Left lung (tissue), 10 donors: ENCODE measurements around the gene KDM5A. TPM values are rescaled to one million over a fixed set of nuclear protein-coding genes. Genes with fewer than 3 reads are reported as not detected.
"Not testable (repeated sequence)": the region's sequence is repeated elsewhere in the genome, so short reads cannot be mapped to it uniquely, and the experiment has no call there.

ENCODE experiments used
- ATAC-seq: fragments of 200-7000 bp; cut with Tn5 transposase; one replicate; pipeline ENCODE4 v1.9.1; 2020; ENCODE audit warnings: moderate library complexity
- DNase-seq, 4 donors: peaks; one replicate each; pipeline ENCODE4 v3.0.0-alpha.2; 2013 to 2020
- H3K27ac ChIP-seq, 2 donors: fragments of 200-600 bp; sonication (generic) in 1 of 2; one replicate each; pipeline versions ENCODE4 v1.5.0 to v1.8.0; 2020 to 2021
- H3K27me3 ChIP-seq, 2 donors: fragments of 200-600 bp; sonication (generic) in 1 of 2; one replicate each; pipeline versions ENCODE4 v1.5.0 to v1.8.0; 2020 to 2021
- H3K36me3 ChIP-seq, 2 donors: fragments of 200-600 bp; sonication (generic) in 1 of 2; one replicate each; pipeline versions ENCODE4 v1.5.0 to v1.8.0; 2020 to 2021
- H3K4me1 ChIP-seq, 2 donors: fragments of 200-600 bp; one replicate each; pipeline ENCODE4 v1.8.0; 2021
- H3K4me3 ChIP-seq, 2 donors: fragments of 200-600 bp; sonication (generic) in 1 of 2; one replicate each; pipeline versions ENCODE4 v1.5.0 to v1.8.0; 2020 to 2021; ENCODE audit warnings: mild to moderate bottlenecking in 1 of 2
- H3K9me3 ChIP-seq, 2 donors: fragments of 200-600 bp; sonication (generic) in 1 of 2; one replicate each; pipeline versions ENCODE4 v1.5.0 to v1.8.0; 2020 to 2021
- CTCF ChIP-seq, 2 donors: fragments of 200-600 bp; sonication (generic) in 1 of 2; IDR thresholded peaks; one replicate each; pipeline versions ENCODE4 v1.5.0 to v1.8.0; 2021; ENCODE audit warnings: antibody characterized with exemption in 2 of 2
- intact Hi-C, 2 donors: fragments of 100-400 bp; cut with DNase I; formaldehyde crosslinking; loops; one replicate each; pipeline versions ENCODE4 v1.11.2 to v1.14.2; 2022
- polyA plus RNA-seq, 6 donors: library from polyadenylated mRNA; unstranded; fragments of 120-200 nt; gene quantifications; one replicate each; pipeline ENCODE4 v1.2.1, GENCODE V29; 2013; ENCODE audit not compliant: insufficient read length in 6 of 6
- total RNA-seq, 2 donors: library from RNA; stranded (reverse); fragmentation: NEBNext Ultra II Directional; extraction: Animal tissue kit (Norgen Biotek cat#: 25700); gene quantifications; one replicate each; pipeline ENCODE4 v1.2.1, GENCODE V29; 2021
- donor health status: DM: no; HTN: yes; CAD: no.
- donor health status: DM: no; HTN: no; CAD: no.

KDM5A gene
- total and polyA plus RNA-seq, 8 donors = 41.2 to 66.9 (median 51.5) TPM

- intact Hi-C loops = no loop called here
These were observed 2.5 kb downstream of the KDM5A start for GRCh38 chr12:386651-387050.

GRCh38 chr12:370739-371485 lies 18.2 kb downstream of the KDM5A start:
- H3K9me3 ChIP-seq, H3K4me3 ChIP-seq, intact Hi-C loops, H3K27me3 ChIP-seq, ATAC-seq, H3K27ac ChIP-seq, DNase-seq, H3K4me1 ChIP-seq: not testable (repeated sequence)
- H3K36me3 ChIP-seq = peaks cover 0 to 67% of the 10 kb centered on the region in 2 donors

More at GRCh38 chr12:386651-387050, 2.5 kb downstream of the KDM5A start:
- Histone ChIP-seq H3K27ac (no peak overlapping the region), H3K27me3 (no peaks in the 10 kb centered on the region), H3K36me3 (peaks cover 0 to 32% of the 10 kb centered on the region in 2 donors), H3K9me3 (no peaks in the 10 kb centered on the region), H3K4me1 (peaks cover 25 to 35% of the 10 kb centered on the region in 2 donors), H3K4me3 (peak overlapping the region; percentile 70 to 93)
- ATAC-seq (no peak), DNase-seq (no peak)
- TF ChIP-seq CTCF (IDR thresholded peaks at IDR 0.05) = no peak

GRCh38 chr12:367972-368371 lies 21.1 kb downstream of the KDM5A start:
- no peak for ATAC-seq
- no peak for TF ChIP-seq CTCF (IDR thresholded peaks at IDR 0.05)
- Histone ChIP-seq H3K27ac (no peak overlapping the region), H3K36me3 (peaks cover 5 to 74% of the 10 kb centered on the region in 2 donors), H3K27me3 (no peaks in the 10 kb centered on the region), H3K4me3 (no peak overlapping the region), H3K4me1 (no peaks in the 10 kb centered on the region), H3K9me3 (peaks cover 0 to 13% of the 10 kb centered on the region in 2 donors)
- no peak for DNase-seq
- intact Hi-C loops = no loop called here

GRCh38 chr12:366820-367219 lies 22.3 kb downstream of the KDM5A start:
- ATAC-seq (no peak), DNase-seq (no peak)
- intact Hi-C loops = no loop called here
- Histone ChIP-seq H3K27me3 (no peaks in the 10 kb centered on the region), H3K4me1 (no peaks in the 10 kb centered on the region), H3K4me3 (no peak overlapping the region), H3K27ac (no peak overlapping the region), H3K9me3 (peaks cover 0 to 13% of the 10 kb centered on the region in 2 donors), H3K36me3 (peaks cover 5 to 85% of the 10 kb centered on the region in 2 donors)
- TF ChIP-seq CTCF (IDR thresholded peaks at IDR 0.05) = no peak

- TF ChIP-seq CTCF (IDR thresholded peaks at IDR 0.05) = no peak
- Histone ChIP-seq H3K9me3 (peaks cover 0 to 7% of the 10 kb centered on the region in 2 donors), H3K27ac (no peak overlapping the region), H3K4me1 (no peaks in the 10 kb centered on the region), H3K4me3 (no peak overlapping the region), H3K27me3 (no peaks in the 10 kb centered on the region), H3K36me3 (peaks cover 0 to 100% of the 10 kb centered on the region in 2 donors)
- intact Hi-C loops = no loop called here
- no peak for DNase-seq
- no peak for ATAC-seq
These were observed 30.0 kb downstream of the KDM5A start for GRCh38 chr12:359091-359490.
